Fibroblast of skin of abdomen (primary cell): ENCODE results near the gene KIAA1614.
"Not testable (repeated sequence)": the region's sequence is repeated elsewhere in the genome, so short reads cannot be mapped to it uniquely, and the experiment has no call there.

Source experiments
- DNase-seq: peaks from one replicate; pipeline ENCODE4 v3.0.0-alpha.2; 2013

KIAA1614 gene

DNA sequence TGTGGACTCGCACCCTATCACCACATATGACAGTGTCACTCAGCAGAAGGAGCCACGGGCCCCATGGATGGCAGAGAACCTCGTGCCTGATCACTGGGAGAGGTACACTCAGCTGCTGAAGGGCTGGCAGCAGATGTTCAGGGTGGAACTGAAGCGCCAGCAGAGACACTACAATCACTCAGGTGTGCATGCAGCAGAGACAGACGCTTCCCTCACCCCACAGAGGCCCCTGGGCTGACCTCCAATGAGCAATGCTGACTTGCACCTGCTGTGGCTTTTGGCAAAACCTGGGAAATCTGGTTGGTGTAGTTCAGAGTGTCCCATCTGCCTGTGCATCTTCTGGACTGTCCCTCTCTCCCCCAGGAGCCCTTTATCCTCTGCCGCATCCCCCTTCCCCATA is 51.9 kb downstream of the KIAA1614 start:
- DNase-seq = no peak

DNA sequence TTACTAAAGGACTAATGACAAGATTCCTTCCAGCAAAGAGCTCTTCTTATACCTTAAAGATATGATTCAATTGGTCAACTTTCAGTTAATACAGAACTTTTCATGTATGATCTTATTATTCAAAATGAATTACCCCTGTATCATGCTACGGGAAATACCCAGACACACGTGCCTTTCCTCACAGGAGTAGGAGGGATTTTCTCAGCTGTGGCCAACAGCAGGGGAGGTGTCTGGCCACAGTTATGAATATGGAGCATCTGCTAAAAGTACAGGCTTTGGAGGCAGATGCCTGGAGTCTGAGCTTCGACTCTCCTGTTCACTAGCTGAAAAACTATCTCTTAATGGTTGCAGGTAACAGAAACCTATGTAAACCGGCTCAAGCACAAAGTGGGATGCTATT is 53.6 kb downstream of the KIAA1614 start:
- DNase-seq = no peak

DNA sequence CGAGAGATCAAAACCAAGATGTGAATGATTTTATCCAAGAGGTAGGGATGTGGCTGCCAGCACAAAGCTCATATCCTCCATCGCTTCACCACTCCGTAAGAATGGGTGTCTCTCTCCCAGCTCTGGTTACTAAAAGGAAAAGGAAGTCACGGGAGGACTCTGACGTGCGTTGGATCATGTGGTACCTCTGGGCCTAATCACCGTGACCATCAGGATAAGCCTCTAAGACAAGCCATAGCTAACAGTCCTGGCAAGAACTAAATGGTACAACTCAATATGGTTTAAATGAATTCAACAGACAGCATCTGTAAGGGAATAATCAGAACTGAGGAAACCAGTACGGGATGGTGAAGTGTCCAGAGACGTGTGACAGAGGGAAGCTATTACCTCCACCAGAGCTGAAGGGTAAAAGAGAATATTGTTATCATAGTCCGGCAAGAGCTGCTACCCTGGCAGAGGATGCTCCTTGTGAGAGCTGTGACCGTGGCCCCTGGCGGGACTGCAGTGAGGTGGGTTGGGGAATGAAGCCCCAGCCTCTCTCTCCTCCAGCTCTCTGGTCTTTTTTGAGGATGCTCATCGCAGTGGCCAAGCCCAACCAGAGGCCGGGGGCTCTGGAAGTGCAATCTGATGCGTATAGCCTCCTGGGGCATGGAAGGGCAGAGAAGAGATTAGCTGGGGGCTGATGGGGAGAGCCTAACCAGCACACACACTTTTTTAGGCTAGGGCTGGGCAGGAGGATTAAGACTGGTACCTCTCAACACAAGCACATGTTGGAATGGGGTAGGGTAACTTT is 54.2 kb downstream of the KIAA1614 start:
- no peak for DNase-seq

DNA sequence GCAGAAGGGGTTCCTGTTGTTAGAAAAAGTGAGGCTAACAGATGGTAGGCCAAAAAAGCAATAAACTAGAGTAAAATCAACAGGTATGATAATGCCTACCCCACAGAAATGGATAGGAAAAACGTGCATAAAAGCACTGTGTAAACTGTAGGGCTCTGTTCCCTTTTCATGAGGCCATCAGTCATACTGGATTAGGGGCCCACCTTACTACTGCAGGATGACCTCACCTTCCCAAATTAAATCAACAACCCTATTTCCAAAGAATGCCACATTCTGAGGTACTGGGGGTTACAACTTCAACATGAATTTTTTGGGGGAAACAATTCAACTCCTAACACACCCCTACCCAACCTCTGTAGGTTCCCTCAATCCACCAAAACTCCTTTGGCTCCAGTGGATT is 54.9 kb downstream of the KIAA1614 start:
- DNase-seq = no peak

DNA sequence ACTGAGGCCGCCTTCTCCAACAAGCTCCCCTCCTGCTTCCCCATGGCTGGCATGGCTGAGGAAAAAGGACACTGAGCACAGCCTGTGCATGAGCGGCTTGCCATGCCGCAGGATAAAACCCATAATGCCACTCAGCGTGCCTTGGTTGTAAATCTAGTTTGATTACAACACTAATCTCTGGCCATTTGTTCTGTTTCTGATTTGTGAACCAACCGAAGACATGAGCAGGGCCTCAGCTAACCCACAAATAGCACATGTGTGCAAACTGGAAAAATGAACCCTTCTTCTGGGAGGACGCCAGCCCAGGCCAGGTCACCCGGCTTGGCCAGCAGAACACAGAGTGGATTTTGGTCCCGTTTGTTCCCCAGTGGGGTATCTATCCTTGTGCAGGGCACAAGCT is 56.1 kb downstream of the KIAA1614 start:
- not testable (repeated sequence) for DNase-seq

DNA sequence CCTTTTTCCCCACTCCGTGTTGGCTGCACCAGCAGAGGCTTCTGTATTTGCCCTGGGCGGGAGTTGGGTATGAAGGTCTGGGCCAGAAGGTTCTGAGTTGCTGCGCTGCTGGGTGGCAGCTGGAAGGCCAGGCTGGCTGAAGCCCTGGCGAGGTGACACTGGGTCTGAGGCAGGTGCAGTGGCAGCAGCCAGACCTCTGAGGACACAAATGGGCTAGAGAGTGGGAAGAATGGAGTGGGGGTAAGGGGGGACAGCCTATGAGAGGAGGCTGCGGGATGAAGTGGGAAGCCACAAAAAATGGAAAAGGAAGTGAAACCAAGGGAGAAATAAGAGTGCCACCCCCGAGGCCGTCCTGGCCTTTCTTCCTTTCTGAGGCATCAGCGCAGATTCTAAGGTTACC is 56.7 kb downstream of the KIAA1614 start:
- no peak for DNase-seq

DNA sequence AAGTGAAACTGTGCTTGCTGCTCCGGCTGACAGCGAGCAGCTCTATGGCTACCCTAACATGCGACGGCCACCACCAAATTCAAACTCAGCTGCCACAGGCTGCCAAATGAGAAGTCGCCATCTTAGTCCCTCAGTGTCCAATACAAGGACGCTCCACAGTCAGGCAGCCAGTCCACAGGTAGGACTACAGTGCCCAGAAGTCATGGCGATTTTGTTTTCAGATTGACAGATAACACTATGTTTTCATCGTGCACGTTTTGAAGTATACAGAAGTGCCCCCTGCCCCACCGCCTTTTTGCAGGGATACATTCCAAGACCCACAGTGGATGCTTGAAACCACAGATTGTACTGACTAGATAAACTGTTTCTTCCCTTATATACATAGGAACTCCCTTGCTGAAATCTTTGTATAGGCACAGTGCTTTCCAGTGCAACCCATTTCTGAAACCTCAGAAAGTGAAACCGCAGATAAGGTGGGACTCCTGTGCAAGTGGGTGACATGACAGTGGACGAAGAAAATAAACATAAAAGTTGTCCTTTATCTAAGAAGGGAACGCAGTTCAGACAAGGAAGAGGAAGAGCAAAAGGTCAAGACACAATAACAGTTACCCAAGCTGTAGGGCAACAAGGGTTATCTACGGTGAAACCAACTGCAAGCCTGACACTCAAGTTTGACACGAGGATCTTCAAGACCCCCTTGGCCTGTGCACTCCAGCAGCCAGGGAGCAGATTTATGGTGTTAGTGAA is 57.8 kb downstream of the KIAA1614 start:
- DNase-seq = no peak

DNA sequence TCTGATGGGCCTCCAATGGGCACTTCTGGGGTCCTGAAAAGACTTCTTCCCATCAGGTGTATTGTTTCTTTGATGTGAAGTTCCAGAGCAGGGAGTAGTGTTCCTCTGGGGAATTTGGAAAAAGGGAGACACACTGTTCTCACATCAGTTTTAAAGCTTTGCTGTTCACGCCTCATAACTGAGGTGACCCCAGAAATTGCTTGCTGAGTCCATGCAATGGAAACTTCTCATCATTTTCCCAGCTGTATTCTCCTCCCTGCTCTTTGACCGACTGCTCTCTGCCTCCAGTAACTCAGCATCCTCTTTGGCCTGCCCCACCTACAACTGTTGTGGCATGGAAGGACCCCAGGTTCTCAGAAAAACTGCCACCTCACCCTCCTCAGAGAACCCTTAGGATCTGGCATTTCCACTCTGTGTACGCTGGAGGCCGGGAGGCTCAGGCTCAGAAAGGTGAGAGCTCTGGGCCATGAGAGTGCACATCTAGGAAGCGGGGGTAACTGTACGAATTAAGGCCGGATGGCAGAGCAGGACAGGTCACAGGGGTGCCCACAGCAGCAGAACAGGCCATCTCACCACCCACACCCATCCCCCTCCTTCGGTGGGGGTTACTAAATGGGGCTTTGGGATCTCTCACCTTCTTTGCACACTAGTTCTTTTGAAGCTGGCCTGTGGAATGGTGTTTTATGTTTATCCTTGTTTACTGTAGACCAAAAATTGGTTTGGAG is 58.7 kb downstream of the KIAA1614 start:
- no peak for DNase-seq

DNA sequence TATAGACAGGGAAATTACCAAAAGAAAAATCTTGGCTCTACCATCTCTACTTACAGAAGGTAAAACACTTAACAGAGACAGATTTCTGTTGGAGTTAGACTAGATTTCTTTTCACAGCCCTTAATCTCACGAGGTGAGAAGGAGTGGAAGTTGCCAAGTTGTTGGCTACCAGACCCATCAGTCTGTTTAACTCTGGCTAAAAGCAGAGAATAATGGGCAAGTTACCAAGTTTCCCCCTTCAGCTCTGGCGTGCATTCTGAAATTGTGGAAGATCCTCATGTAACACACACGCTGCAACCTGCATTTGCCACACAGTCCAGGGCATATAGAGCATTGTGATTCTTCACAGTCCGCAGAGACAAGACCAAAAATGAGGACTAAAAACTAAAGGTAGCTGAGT is 60.7 kb downstream of the KIAA1614 start:
- no peak for DNase-seq

DNA sequence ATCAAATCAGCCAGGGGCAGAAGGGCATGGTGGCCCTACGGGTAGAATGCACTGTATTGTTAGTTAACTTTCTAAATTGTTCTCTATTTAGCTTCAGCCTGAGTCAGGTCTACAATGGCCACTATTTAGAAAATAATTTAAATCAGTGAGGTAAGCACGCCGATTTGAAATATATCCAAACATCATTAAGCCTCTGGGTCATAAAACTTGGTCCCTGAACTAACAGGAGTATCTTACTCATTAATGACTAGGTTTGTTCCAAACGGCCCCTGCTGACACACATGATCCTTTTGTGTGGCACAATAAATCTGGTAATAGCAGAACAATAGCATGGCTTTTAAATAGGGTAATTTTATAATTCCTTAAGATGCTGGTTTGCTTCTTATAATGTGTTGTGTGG is 61.5 kb downstream of the KIAA1614 start:
- no peak for DNase-seq

DNA sequence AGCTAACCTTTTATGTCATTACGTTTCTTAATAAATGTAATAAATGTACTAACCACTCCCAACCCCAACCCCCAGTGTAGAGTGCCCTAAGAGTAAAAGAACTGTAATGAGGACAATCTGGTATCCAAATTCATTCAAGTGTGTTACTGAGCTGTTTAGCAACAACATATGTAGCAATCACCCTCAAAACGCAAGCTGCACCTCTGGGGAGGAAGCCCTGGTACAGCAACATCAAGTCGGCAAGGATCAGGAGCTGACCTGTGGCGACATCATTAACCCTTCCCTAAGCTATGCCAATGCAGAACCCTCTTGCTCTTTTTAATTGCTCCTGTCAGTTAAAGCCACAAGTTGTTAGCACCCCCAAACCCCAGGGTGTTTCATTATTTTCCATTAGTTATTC is 62.9 kb downstream of the KIAA1614 start:
- DNase-seq = no peak

DNA sequence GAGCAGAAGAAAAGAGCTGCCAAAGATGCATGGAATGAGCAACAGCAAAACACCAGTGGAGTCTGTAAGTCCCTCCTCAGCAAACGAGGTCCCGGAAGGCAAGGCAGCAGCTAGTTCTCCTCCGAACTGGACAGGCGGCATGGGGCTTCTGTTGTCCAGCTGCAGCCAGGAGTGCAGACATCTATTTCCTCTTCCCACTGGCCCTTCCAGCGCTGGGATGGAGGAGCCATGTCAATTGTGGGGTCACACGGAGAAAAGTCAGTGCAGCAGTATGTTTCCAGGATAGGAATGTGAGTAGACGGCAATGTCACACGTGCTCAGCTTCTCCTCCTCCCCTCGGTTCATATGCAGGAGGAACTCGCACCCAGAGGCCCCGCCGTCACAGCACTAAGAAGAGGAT is 63.5 kb downstream of the KIAA1614 start:
- no peak for DNase-seq

DNA sequence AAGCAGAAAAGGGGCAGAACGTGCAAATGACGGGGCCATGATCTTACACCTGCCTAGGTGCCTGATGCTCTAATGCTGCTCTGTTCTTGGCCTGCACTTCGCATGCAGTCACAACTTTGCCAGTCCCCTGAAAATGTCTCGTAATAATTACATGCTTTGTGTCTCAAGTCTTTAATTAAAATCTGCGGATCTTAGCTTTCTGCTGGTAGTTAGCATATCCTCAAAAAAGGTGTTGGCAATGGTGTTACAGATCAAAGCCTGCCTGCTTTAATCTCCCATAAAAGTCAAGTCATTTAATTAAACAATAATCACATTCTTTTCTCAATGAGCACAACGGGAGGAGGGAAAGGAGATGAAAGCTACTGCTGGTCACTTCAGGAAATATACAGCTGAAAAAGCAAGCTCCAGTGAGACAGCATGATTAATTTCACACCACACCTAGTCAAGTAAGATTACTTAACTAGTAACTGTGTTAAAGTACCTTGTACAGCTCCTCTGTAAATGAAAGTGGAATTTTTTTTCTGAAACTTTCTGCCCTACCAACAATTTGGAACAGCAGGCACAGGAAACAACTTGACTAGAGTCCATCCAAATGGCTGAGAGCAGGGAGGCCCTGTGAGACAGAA is 64.1 kb downstream of the KIAA1614 start:
- DNase-seq = no peak

DNA sequence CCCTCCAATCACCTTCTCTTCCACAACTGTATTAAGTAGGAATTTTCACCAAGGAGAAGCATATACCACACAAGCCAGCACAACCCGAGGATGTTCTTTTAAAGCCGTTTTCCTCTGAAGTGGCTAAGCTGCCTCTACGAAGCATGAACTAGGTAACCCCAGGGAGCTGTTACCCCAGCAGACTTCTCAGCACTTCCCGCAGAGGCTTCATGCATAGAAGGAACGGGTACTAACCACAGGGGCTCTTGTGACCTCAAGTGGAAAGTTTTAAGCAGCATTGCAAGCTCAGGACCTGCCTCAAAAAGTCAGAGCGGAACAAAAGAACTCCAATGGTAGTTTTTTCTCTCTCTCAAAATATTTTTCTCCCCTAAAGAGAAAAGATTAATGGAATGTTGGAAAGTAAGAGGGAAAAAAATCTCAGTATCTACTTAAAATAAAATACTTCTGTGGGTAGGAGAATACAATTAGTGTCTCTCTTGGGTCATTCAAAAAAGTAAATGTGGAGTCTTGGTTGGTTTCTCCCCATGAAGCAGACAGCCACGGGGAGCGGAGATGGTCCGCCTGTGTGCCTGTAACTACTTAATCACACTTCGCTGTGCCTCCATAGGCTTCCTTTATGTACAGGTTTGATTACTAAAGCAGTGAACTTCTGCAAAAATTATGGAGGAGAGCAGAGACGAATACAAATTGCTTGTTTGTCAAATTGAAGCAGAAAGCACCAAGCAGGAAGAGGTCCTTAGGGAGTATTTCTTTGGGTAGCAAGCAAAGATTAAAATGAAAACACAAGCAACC is 69.1 kb downstream of the KIAA1614 start:
- DNase-seq = no peak

DNA sequence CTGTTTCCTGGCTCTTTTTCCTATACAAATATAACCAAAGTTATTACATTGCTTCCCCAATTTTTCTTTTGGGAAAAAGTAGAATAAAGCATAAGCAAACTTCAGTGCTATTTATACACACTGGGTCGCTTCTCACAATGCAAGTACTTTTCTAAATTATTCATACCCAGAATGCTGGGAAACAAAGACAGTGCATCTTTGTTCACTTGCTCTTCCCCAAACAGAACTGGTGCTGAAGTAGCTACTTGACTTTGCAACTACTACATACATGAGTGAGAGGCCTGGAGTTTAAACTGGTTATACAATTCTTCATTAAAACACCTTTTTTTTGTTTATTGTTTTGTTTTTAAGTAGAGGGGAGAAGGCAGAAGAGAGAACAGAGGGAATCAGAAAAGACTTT is 69.7 kb downstream of the KIAA1614 start:
- DNase-seq = no peak

DNA sequence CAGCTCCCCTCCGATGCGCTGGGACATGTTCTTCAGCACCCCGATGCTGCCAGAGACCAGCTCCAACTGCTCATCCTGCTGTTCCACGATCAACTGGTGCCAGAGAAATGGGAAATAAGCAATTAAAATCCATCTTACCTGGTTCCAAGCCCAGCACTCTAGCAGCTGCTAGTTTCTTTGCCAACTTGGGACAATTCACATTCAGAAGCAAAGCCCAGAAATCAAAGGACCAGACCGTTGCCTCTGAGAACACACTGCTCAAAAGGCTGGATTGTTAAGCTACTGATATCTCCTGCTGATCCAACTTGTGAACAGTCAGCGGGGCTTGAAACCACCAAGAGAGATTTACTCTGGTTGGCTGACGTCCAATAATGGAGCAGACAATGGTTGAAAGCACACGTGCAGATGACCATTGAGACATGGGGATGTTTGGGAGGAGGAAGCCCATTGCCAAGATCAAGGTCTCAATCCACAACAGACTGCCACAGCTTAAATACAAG is 75.6 kb downstream of the KIAA1614 start:
- DNase-seq = no peak

DNA sequence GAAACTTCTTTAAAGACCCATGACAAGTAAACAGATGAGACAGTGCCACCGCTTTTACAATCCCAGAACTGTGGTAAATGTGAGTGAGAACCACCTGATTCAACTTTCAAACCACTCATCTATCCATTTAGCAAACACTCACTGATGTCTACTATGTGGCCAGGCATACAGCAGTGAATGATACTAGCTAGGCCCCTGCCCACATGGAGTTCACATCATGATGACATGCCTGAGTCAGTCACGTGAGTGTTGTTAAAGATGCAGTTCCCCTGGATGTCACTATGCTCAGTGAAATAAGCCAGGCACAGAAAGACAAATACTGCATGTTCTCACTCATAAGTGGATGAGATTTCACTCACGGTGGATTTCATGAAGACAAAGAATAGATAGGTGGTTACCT is 81.6 kb downstream of the KIAA1614 start:
- no peak for DNase-seq

DNA sequence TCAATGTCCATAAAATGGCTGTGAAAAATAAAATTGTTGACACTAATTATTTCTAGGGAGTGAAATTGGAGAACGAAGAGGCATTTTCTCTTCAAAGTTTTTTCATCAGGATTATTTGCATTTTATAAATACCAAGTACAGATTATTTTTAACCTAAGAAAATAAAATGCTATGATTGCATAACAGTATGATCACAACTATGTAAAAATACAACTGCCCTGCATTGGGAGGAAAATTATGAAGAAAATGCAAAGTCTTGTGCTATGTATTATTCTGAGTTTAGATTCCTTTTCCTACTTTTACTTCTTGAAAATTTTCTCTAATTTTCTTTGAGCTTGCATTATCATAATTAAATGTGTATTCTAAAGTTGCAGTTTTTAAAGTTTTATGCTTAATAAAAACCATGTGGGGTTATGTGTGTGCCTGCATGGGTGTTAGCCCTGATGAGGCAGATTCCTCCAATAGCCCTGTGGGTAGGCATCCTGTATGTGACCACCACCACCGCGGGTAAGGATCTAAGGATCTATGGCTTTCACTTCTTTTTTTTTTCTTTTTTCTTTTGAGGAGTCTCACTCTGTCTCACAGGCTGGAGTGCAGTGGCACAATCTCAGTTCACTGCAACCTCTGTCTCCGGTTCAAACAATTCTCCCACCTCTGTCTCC is 85.3 kb downstream of the KIAA1614 start:
- no peak for DNase-seq
